Neural progenitor cell (in vitro differentiated cells): ENCODE results near the gene EDIL3.

ENCODE experiments used
- CTCF ChIP-seq: fragments of 200-600 bp; sonication (generic); IDR thresholded peaks from 2 replicates; pipeline ENCODE4 v1.5.1; 2017; ENCODE audit warnings: antibody characterized with exemption, mild to moderate bottlenecking
- EZH2 ChIP-seq: fragments of 200-600 bp; sonication (generic); IDR thresholded peaks from 2 replicates; pipeline ENCODE4 v1.6.1; 2017; ENCODE audit warnings: antibody characterized with exemption, mild to moderate bottlenecking, moderate library complexity

GRCh38 chr5:84253946-84254345 lies 130.7 kb downstream of the EDIL3 start:
- no peak for TF ChIP-seq CTCF
- TF ChIP-seq EZH2: no peak
